NCI-H774 (cell line): ENCODE results near the gene ACBD5.
"Not testable (repeated sequence)": the region's sequence is repeated elsewhere in the genome, so short reads cannot be mapped to it uniquely, and the experiment has no call there.

Experiments
- DNase-seq: peaks from one replicate; lab custom pipeline; 2025; lab: John Stamatoyannopoulos, UW

ACBD5 gene

GRCh38 chr10:27241010-27241651, 534 bp upstream of the ACBD5 start:
- DNase-seq = no peak

- not testable (repeated sequence) for DNase-seq
Measured at GRCh38 chr10:27237531-27237930, 3.1 kb downstream of the ACBD5 start.

- DNase-seq = not testable (repeated sequence)
Measured at GRCh38 chr10:27236589-27237128, 3.9 kb downstream of the ACBD5 start.

- DNase-seq = no peak
Measured at GRCh38 chr10:27235706-27236105, 4.9 kb downstream of the ACBD5 start.

GRCh38 chr10:27230022-27230421, 10.6 kb downstream of the ACBD5 start:
- DNase-seq = no peak

- DNase-seq = no peak
Measured at GRCh38 chr10:27225642-27226257, 14.8 kb downstream of the ACBD5 start.

GRCh38 chr10:27225011-27225590, 15.5 kb downstream of the ACBD5 start:
- DNase-seq = no peak

- DNase-seq = no peak
Measured at GRCh38 chr10:27223964-27224363, 16.6 kb downstream of the ACBD5 start.

GRCh38 chr10:27207350-27207749, 33.2 kb downstream of the ACBD5 start:
- DNase-seq = no peak

GRCh38 chr10:27203806-27204205, 36.8 kb downstream of the ACBD5 start:
- DNase-seq = no peak

GRCh38 chr10:27197980-27198620, 42.5 kb downstream of the ACBD5 start:
- DNase-seq = no peak

- no peak for DNase-seq
Measured at GRCh38 chr10:27192284-27192683, 48.3 kb downstream of the ACBD5 start.

GRCh38 chr10:27190508-27190907, 50.1 kb downstream of the ACBD5 start:
- peak; percentile 5 for DNase-seq

- no peak for DNase-seq
Measured at GRCh38 chr10:27188897-27189296, 51.7 kb downstream of the ACBD5 start.

GRCh38 chr10:27188259-27188658, 52.3 kb downstream of the ACBD5 start:
- no peak for DNase-seq

GRCh38 chr10:27169849-27170248, 70.7 kb downstream of the ACBD5 start:
- no peak for DNase-seq

GRCh38 chr10:27158421-27158820, 82.2 kb downstream of the ACBD5 start:
- peak; percentile 75 for DNase-seq

- no peak for DNase-seq
Measured at GRCh38 chr10:27157150-27157549, 83.4 kb downstream of the ACBD5 start.

GRCh38 chr10:27156566-27156965, 84.0 kb downstream of the ACBD5 start:
- DNase-seq = not testable (repeated sequence)

- DNase-seq = peak; percentile 79
Measured at GRCh38 chr10:27155066-27155754, 85.4 kb downstream of the ACBD5 start, which contains the start of gene MASTL. TSS of gene MASTL (plus strand) at chr10:27155352. CDS start at chr10:27155427, 75 bp downstream.

- no peak for DNase-seq
Measured at GRCh38 chr10:27153845-27154193, 86.8 kb downstream of the ACBD5 start.

- DNase-seq = no peak
Measured at GRCh38 chr10:27153329-27153728, 87.3 kb downstream of the ACBD5 start.
